ENCODE measurements around the gene YJEFN3. TPM values are rescaled to one million over a fixed set of nuclear protein-coding genes. Genes with fewer than 3 reads are reported as not detected.

YJEFN3 gene
- total and polyA plus RNA-seq, 2 of the 8 experiments (the other 6 are each of a cell fraction or from before 2014, with no cell fraction given): 5.7 to 9.4 TPM

- TF ChIP-seq CHD2 (IDR thresholded peaks at IDR 0.05; ENCODE audit: low read length) (no peak), PHF8 (conservative IDR thresholded peaks at IDR 0.05; ENCODE audit: low read depth, low read length) (no peak), USF2 (IDR thresholded peaks at IDR 0.05; ENCODE audit: low read length) (no peak), CREB1 (IDR thresholded peaks at IDR 0.05) (no peak)
Observed at GRCh38 chr19:19532806-19533701, 4.3 kb downstream of the YJEFN3 start (continued).

Data from H1 (cell line).